GM12878 (cell line): ENCODE data around the gene B3GNT7. TPM values are rescaled to one million over a fixed set of nuclear protein-coding genes. Genes with fewer than 3 reads are reported as not detected.

Experiments used
- ATAC-seq: fragments of 200-7000 bp; cut with Tn5 transposase; 3 replicates; pipeline ENCODE4 v1.9.1; 2020; ENCODE audit warnings: mild to moderate bottlenecking, moderate library complexity
- BruUV-seq: library from RNA; stranded (reverse); fragments of 400-500 nt; replicated peaks from 2 replicates; lab custom pipeline; 2021; lab: Mats Ljungman, UMichigan
- CTCF ChIA-PET: fragments of 300-600 bp; sonication (Branson Sonifier 250); formaldehyde crosslinking; extraction: SDS; loops from one replicate; lab custom pipeline; 2021; ENCODE audit warnings: inconsistent platforms; lab: Yijun Ruan, JAX
- POLR2A ChIA-PET: fragments of 350-600 bp; formaldehyde crosslinking; extraction: SDS; loops from one replicate; lab custom pipeline; 2021; ENCODE audit warnings: inconsistent platforms; lab: Charles Lee
- RAD21 ChIA-PET: fragments of 300-600 bp; sonication (Branson Sonifier 250); formaldehyde crosslinking; loops from one replicate; lab custom pipeline; 2023; ENCODE audit warnings: antibody characterized with exemption; ENCODE audit not compliant: unreplicated experiment; lab: Charles Lee
- SMC1A ChIA-PET: fragments of 300-600 bp; sonication (Branson Sonifier 250); formaldehyde crosslinking; loops from one replicate; lab custom pipeline; 2023; ENCODE audit not compliant: unreplicated experiment, uncharacterized antibody; lab: Charles Lee
- DNase-seq: peaks from one replicate; pipeline ENCODE4 v3.0.0-alpha.2; 2011; ENCODE audit warnings: low read depth, low spot score
- FAIRE-seq: peaks from 3 replicates; lab custom pipeline; 2011; peaks lifted over from hg19 to GRCh38; lab: Jason Lieb, UNC
- H2AFZ ChIP-seq: 2 replicates; pipeline ENCODE4 v1.6.0; 2011; ENCODE audit warnings: low read depth, low read length, control low read depth; ENCODE audit not compliant: control insufficient read depth
- H3K27ac ChIP-seq: 2 replicates; pipeline ENCODE4 v1.5.1; 2011; ENCODE audit warnings: control low read depth; ENCODE audit not compliant: control insufficient read depth, insufficient read depth
- H3K27me3 ChIP-seq, 2 experiments: replicated peaks in 1 of 2; 2 replicates each; pipeline versions ENCODE4 v1.6.0 to v1.6.1; 2011; ENCODE audit warnings: low read length in 1 of 2; ENCODE audit not compliant: control insufficient read depth in 2 of 2, insufficient read depth in 2 of 2
- H3K36me3 ChIP-seq, 2 experiments: 2 replicates each; pipeline ENCODE4 v1.5.1; 2011; ENCODE audit warnings: low read length in 1 of 2; ENCODE audit not compliant: control insufficient read depth in 2 of 2, insufficient read depth in 2 of 2
- H3K4me1 ChIP-seq: 2 replicates; pipeline ENCODE4 v1.6.1; 2011; ENCODE audit warnings: mild to moderate bottlenecking, low read length, moderate library complexity, mixed read lengths; ENCODE audit not compliant: control insufficient read depth, insufficient read depth
- H3K4me2 ChIP-seq: 2 replicates; pipeline ENCODE4 v1.6.0; 2011; ENCODE audit warnings: control low read depth; ENCODE audit not compliant: control insufficient read depth, insufficient read depth
- H3K4me3 ChIP-seq: fragments of 200-600 bp; sonication (generic); 2 replicates; pipeline ENCODE4 v1.5.1; 2016
- H3K79me2 ChIP-seq: 2 replicates; pipeline ENCODE4 v1.6.0; 2011; ENCODE audit warnings: low read length; ENCODE audit not compliant: control insufficient read depth, insufficient read depth
- H3K9ac ChIP-seq: 2 replicates; pipeline ENCODE4 v1.8.0; 2011; ENCODE audit warnings: low read length, control low read depth, mixed read lengths; ENCODE audit not compliant: control insufficient read depth, insufficient read depth
- H3K9me3 ChIP-seq: replicated peaks from 3 replicates; pipeline ENCODE4 v1.5.1; 2011; ENCODE audit warnings: mild to moderate bottlenecking, low read length; ENCODE audit not compliant: control insufficient read depth, insufficient read depth
- H4K20me1 ChIP-seq: 2 replicates; pipeline ENCODE4 v1.6.0; 2011; ENCODE audit not compliant: control insufficient read depth, insufficient read depth
- CBX3 ChIP-seq: fragments of 200-600 bp; sonication (generic); IDR thresholded peaks from 2 replicates; pipeline ENCODE4 v1.6.1; 2016; ENCODE audit warnings: low read depth, borderline replicate concordance
- GABPA ChIP-seq: IDR thresholded peaks from 2 replicates; pipeline ENCODE4 v1.6.1; 2014; ENCODE audit warnings: antibody characterized with exemption, low read depth, mild to moderate bottlenecking, inconsistent platforms
- NBN ChIP-seq: fragments of 450-650 bp; IDR thresholded peaks from 2 replicates; pipeline ENCODE4 v1.6.1; 2016
- RAD21 ChIP-seq: IDR thresholded peaks from 2 replicates; pipeline ENCODE4 v1.6.1; 2011; ENCODE audit warnings: mild to moderate bottlenecking, low read depth, low read length, moderate library complexity; ENCODE audit not compliant: insufficient read depth
- RBBP5 ChIP-seq: fragments of 200-600 bp; sonication (generic); conservative IDR thresholded peaks from 2 replicates; pipeline ENCODE4 v1.6.1; 2016
- RELA ChIP-seq: fragments of 450-650 bp; IDR thresholded peaks from 2 replicates; pipeline ENCODE4 v1.8.0; 2014; ENCODE audit warnings: borderline replicate concordance; ENCODE audit not compliant: partially characterized antibody
- STAT1 ChIP-seq: fragments of 450-650 bp; conservative IDR thresholded peaks from 2 replicates; pipeline ENCODE4 v1.6.1; 2014; ENCODE audit warnings: antibody characterized with exemption, mild to moderate bottlenecking
- WGBS: methylation state at CpG from one replicate; pipeline ENCODE4 v1.1.6; 2016; ENCODE audit warnings: low lambda C conversion rate; ENCODE audit not compliant: insufficient replicate concordance, insufficient coverage; ENCODE audit errors: missing lambda C conversion rate; 5-methylcytosine and 5-hydroxymethylcytosine counted together
- in situ Hi-C: fragments of 300-500 bp; cut with MboI; formaldehyde crosslinking; loops from 9 replicates; pipeline ENCODE4 v1.14.3; 2018; ENCODE audit warnings: mixed read lengths
- intact Hi-C: fragments of 100-400 bp; cut with micrococcal nuclease; formaldehyde crosslinking; loops from one replicate; pipeline ENCODE4 v1.14.2; 2022; ENCODE audit not compliant: unreplicated experiment
- polyA plus RNA-seq, 11 experiments: library from polyadenylated mRNA; depleted of rRNA in 4 of 11; unstranded in 6 of 11; stranded (reverse) in 5 of 11; fragments of >200 nt; fragmentation: Nextera tagmentation in 4 of 11; fragmentation: Illumina TruSeq in 1 of 11; extraction: Ambion mirVana in 4 of 11; extraction: Trizol in 1 of 11; gene quantifications; 1 replicate in 1 of 11; 2 replicates in 10 of 11; pipeline versions ENCODE4 v1.2.1 to v1.2.3, GENCODE V29; 2011 to 2016; ENCODE audit warnings: inconsistent platforms in 2 of 11, missing spikeins in 2 of 11, low read depth in 1 of 11
- total RNA-seq, 4 experiments: library from RNA; depleted of rRNA in 3 of 4; stranded (reverse); fragments of >200 nt in 3 of 4; fragmentation: Illumina TruSeq in 1 of 4; extraction: Trizol in 1 of 4; gene quantifications; 2 replicates each; pipeline versions ENCODE4 v1.2.1 to v1.2.3, GENCODE V29; 2013 to 2021
- TF ChIP-seq, protein P1 (sequence below): IDR thresholded peaks from 2 replicates; pipeline ENCODE4 v1.6.1; 2011; ENCODE audit warnings: low read depth, low read length, improper control_type of control experiment, borderline replicate concordance
- TF ChIP-seq, protein P2 (sequence below): IDR thresholded peaks from 2 replicates; pipeline ENCODE4 v1.6.1; 2011; ENCODE audit warnings: mild to moderate bottlenecking, low read depth, low read length, moderate library complexity; ENCODE audit not compliant: insufficient replicate concordance
- TF ChIP-seq, protein P3 (sequence below): fragments of 450-650 bp; IDR thresholded peaks from 2 replicates; pipeline ENCODE4 v1.6.1; 2017; ENCODE audit warnings: borderline replicate concordance
- TF ChIP-seq, protein P4 (sequence below): IDR thresholded peaks from 2 replicates; pipeline ENCODE4 v1.6.1; 2012; ENCODE audit warnings: improper control_type of control experiment, low read depth, low read length; ENCODE audit not compliant: insufficient replicate concordance

B3GNT7 gene
- total and polyA plus RNA-seq, 10 of the 15 experiments (the other 5 are each of a cell fraction or from before 2014, with no cell fraction given) = 0.91 to 12.6 (median 3.7) TPM

DNA sequence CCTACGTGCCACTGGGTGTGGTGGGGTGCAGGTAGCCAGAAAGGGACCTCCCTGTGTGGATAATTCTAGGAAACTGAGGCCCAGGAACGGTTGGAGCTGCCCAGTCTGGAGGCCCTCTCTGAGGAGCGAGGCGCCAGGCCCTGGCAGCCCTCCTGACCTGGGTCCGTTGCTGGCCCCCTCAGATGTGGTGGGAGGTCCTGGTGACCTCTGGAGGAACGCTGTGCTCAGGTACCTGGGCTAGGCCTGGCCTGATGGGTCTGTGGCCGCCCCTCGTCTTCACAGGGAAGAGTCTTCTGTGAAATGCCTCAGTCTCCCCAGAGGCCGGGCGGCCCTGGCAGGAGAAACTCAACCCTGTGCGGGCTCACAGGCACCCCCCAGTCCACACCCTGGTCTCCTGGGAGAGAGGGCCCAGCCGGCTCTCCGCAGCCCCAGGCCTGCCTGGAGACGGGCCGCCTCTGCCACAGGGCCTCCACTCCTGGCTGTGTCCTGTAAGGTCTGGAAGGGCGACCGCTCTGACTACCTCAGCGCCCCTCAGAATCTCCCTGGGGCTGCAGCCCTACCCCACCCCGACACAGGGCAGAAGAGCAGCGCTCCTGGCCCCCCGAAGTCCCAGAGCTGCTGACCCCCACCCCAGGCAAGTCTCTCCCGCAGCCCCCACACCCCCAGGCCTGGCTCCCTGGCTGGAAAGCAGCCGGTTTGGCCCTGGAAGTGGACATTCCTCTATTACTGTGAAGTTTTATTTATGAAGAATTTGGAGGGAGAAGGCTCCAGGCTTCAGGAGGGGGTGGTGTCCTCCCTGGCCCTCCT lies 3.7 kb downstream of the B3GNT7 start:
- POLR2A ChIA-PET = interaction anchor here (1.2 to 1.8 kb wide), 2 partner anchors 102 to 153 kb away, joined by 4 to 11 read pairs; no protein-coding TSS in a partner anchor
- no peaks in the 10 kb centered on the region for H3K27me3 ChIP-seq
- no peak overlapping the region for H3K4me3 ChIP-seq
- H3K36me3 ChIP-seq = peaks cover 0 to 4% of the 10 kb centered on the region in 2 experiments; a peak in 2 of 4 replicates
- H3K4me1 ChIP-seq = peaks cover 26% of the 10 kb centered on the region
- ATAC-seq (no peak), DNase-seq (no peak), FAIRE-seq (no peak)
- TF ChIP-seq, protein P1, sequence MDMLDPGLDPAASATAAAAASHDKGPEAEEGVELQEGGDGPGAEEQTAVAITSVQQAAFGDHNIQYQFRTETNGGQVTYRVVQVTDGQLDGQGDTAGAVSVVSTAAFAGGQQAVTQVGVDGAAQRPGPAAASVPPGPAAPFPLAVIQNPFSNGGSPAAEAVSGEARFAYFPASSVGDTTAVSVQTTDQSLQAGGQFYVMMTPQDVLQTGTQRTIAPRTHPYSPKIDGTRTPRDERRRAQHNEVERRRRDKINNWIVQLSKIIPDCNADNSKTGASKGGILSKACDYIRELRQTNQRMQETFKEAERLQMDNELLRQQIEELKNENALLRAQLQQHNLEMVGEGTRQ = no peak
- TF ChIP-seq STAT1 (no peak), RBBP5 (no peak), CBX3 (no peak), RAD21 (no peak), RELA (no peak), NBN (no peak), GABPA (no peak)
- TF ChIP-seq, protein P2, sequence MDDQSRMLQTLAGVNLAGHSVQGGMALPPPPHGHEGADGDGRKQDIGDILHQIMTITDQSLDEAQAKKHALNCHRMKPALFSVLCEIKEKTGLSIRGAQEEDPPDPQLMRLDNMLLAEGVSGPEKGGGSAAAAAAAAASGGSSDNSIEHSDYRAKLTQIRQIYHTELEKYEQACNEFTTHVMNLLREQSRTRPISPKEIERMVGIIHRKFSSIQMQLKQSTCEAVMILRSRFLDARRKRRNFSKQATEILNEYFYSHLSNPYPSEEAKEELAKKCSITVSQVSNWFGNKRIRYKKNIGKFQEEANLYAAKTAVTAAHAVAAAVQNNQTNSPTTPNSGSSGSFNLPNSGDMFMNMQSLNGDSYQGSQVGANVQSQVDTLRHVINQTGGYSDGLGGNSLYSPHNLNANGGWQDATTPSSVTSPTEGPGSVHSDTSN = no peak
- TF ChIP-seq, protein P3, sequence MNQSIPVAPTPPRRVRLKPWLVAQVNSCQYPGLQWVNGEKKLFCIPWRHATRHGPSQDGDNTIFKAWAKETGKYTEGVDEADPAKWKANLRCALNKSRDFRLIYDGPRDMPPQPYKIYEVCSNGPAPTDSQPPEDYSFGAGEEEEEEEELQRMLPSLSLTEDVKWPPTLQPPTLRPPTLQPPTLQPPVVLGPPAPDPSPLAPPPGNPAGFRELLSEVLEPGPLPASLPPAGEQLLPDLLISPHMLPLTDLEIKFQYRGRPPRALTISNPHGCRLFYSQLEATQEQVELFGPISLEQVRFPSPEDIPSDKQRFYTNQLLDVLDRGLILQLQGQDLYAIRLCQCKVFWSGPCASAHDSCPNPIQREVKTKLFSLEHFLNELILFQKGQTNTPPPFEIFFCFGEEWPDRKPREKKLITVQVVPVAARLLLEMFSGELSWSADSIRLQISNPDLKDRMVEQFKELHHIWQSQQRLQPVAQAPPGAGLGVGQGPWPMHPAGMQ = no peak
- TF ChIP-seq, protein P4, sequence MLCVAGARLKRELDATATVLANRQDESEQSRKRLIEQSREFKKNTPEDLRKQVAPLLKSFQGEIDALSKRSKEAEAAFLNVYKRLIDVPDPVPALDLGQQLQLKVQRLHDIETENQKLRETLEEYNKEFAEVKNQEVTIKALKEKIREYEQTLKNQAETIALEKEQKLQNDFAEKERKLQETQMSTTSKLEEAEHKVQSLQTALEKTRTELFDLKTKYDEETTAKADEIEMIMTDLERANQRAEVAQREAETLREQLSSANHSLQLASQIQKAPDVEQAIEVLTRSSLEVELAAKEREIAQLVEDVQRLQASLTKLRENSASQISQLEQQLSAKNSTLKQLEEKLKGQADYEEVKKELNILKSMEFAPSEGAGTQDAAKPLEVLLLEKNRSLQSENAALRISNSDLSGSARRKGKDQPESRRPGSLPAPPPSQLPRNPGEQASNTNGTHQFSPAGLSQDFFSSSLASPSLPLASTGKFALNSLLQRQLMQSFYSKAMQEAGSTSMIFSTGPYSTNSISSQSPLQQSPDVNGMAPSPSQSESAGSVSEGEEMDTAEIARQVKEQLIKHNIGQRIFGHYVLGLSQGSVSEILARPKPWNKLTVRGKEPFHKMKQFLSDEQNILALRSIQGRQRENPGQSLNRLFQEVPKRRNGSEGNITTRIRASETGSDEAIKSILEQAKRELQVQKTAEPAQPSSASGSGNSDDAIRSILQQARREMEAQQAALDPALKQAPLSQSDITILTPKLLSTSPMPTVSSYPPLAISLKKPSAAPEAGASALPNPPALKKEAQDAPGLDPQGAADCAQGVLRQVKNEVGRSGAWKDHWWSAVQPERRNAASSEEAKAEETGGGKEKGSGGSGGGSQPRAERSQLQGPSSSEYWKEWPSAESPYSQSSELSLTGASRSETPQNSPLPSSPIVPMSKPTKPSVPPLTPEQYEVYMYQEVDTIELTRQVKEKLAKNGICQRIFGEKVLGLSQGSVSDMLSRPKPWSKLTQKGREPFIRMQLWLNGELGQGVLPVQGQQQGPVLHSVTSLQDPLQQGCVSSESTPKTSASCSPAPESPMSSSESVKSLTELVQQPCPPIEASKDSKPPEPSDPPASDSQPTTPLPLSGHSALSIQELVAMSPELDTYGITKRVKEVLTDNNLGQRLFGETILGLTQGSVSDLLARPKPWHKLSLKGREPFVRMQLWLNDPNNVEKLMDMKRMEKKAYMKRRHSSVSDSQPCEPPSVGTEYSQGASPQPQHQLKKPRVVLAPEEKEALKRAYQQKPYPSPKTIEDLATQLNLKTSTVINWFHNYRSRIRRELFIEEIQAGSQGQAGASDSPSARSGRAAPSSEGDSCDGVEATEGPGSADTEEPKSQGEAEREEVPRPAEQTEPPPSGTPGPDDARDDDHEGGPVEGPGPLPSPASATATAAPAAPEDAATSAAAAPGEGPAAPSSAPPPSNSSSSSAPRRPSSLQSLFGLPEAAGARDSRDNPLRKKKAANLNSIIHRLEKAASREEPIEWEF = no peak
- H4K20me1 ChIP-seq = no peaks in the 10 kb centered on the region
- no peak overlapping the region for H3K9ac ChIP-seq
- H3K27ac ChIP-seq = no peak overlapping the region
- in situ Hi-C loops = no loop called here
- CTCF ChIA-PET = interaction anchor here (0.6 to 4.7 kb wide), 11 partner anchors 37 to 575 kb away, joined by 3 to 76 read pairs (median 5); no protein-coding TSS in a partner anchor
- no peak overlapping the region for H2AFZ ChIP-seq
- SMC1A ChIA-PET = interaction anchor here (1.6 to 3.3 kb wide), 4 partner anchors 30 to 295 kb away, joined by 4 to 42 read pairs (median 24); no protein-coding TSS in a partner anchor
- WGBS = 68% methylated on average over 20 of the region's 23 CpGs
- intact Hi-C loops = loop anchor here (10.0 kb wide), 2 partner anchors 266 to 574 kb away; no protein-coding TSS in a partner anchor
- H3K4me2 ChIP-seq = no peak overlapping the region
- no peaks in the 10 kb centered on the region for H3K9me3 ChIP-seq
- peaks cover 15% of the 10 kb centered on the region for H3K79me2 ChIP-seq
- RAD21 ChIA-PET = interaction anchor here (0.5 to 1.8 kb wide), 6 partner anchors 101 to 295 kb away, joined by 3 to 36 read pairs (median 4); no protein-coding TSS in a partner anchor
- no TSS peak for BruUV-seq
